Neutrophil (primary cell): Measurements from ENCODE around the gene OARD1.

Experiments
- H3K27ac ChIP-seq: fragments of 200-600 bp; sonication (generic); 2 replicates; pipeline ENCODE4 v1.5.1; 2016; ENCODE audit warnings: mild to moderate bottlenecking, moderate library complexity
- H3K27me3 ChIP-seq: fragments of 200-600 bp; sonication (generic); 2 replicates; pipeline ENCODE4 v1.6.0; 2016; ENCODE audit warnings: mild to moderate bottlenecking
- H3K36me3 ChIP-seq: fragments of 200-600 bp; sonication (generic); 2 replicates; pipeline ENCODE4 v1.5.1; 2017
- H3K4me1 ChIP-seq, 2 experiments: fragments of 200-600 bp in 1 of 2; sonication (generic) in 1 of 2; 1 replicate in 1 of 2; 2 replicates in 1 of 2; pipeline versions ENCODE4 v1.5.1 to v1.6.1; 2013 to 2016; ENCODE audit warnings: low read depth in 1 of 2, low read length in 1 of 2, mild to moderate bottlenecking in 1 of 2, moderate library complexity in 1 of 2; ENCODE audit not compliant: control insufficient read depth in 1 of 2, insufficient read depth in 1 of 2
- H3K4me3 ChIP-seq, 2 experiments: fragments of 200-600 bp in 1 of 2; sonication (generic) in 1 of 2; 1 replicate in 1 of 2; 2 replicates in 1 of 2; pipeline ENCODE4 v1.5.1; 2013 to 2016; ENCODE audit warnings: low read depth in 1 of 2, low read length in 1 of 2, mild to moderate bottlenecking in 1 of 2, moderate library complexity in 1 of 2
- H3K9me3 ChIP-seq: fragments of 200-600 bp; sonication (generic); 2 replicates; pipeline ENCODE4 v1.5.1; 2016
- CTCF ChIP-seq: fragments of 200-600 bp; sonication (generic); IDR thresholded peaks from 2 replicates; pipeline ENCODE4 v1.5.1; 2016; ENCODE audit warnings: antibody characterized with exemption

Gene OARD1

GRCh38 chr6:41079080-41079479 is 6.9 kb upstream of the OARD1 start:
- no peak for TF ChIP-seq CTCF
- H3K27me3 ChIP-seq: no peaks in the 10 kb centered on the region
- H3K27ac ChIP-seq: peak overlapping the region; percentile 86
- peaks cover 26% of the 10 kb centered on the region for H3K36me3 ChIP-seq
- no peaks in the 10 kb centered on the region for H3K9me3 ChIP-seq
- peaks cover 77 to 84% of the 10 kb centered on the region in 2 experiments for H3K4me1 ChIP-seq
- no peak overlapping the region for H3K4me3 ChIP-seq

- Histone ChIP-seq H3K27me3 (no peaks in the 10 kb centered on the region), H3K4me3 (no peak overlapping the region), H3K36me3 (peaks cover 18% of the 10 kb centered on the region), H3K27ac (no peak overlapping the region), H3K4me1 (peaks cover 78 to 84% of the 10 kb centered on the region in 2 experiments), H3K9me3 (no peaks in the 10 kb centered on the region)
- TF ChIP-seq CTCF: no peak
Observed at GRCh38 chr6:41078101-41078500, 5.9 kb upstream of the OARD1 start.

GRCh38 chr6:41077536-41077935 is 5.4 kb upstream of the OARD1 start:
- peaks cover 72 to 78% of the 10 kb centered on the region in 2 experiments for H3K4me1 ChIP-seq
- TF ChIP-seq CTCF: no peak
- peaks cover 18% of the 10 kb centered on the region for H3K36me3 ChIP-seq
- no peak overlapping the region for H3K27ac ChIP-seq
- no peaks in the 10 kb centered on the region for H3K9me3 ChIP-seq
- H3K27me3 ChIP-seq: no peaks in the 10 kb centered on the region
- no peak overlapping the region for H3K4me3 ChIP-seq

- Histone ChIP-seq H3K27ac (peak overlapping the region; percentile 98), H3K27me3 (no peaks in the 10 kb centered on the region)
- TF ChIP-seq CTCF: no peak
Observed at GRCh38 chr6:41075651-41076626, 3.8 kb upstream of the OARD1 start.

GRCh38 chr6:41074692-41075436 is 2.7 kb upstream of the OARD1 start:
- no peaks in the 10 kb centered on the region for H3K9me3 ChIP-seq
- H3K27ac ChIP-seq: peak overlapping the region; percentile 98
- H3K4me3 ChIP-seq: peak overlapping the region; percentile 94 to 95
- H3K4me1 ChIP-seq: peaks cover 61 to 63% of the 10 kb centered on the region in 2 experiments
- H3K27me3 ChIP-seq: no peaks in the 10 kb centered on the region
- no peak for TF ChIP-seq CTCF
- peaks cover 10% of the 10 kb centered on the region for H3K36me3 ChIP-seq

More at GRCh38 chr6:41075651-41076626, 3.8 kb upstream of the OARD1 start:
- H3K9me3 ChIP-seq: no peaks in the 10 kb centered on the region
- peaks cover 67 to 68% of the 10 kb centered on the region in 2 experiments for H3K4me1 ChIP-seq
- no peak overlapping the region for H3K4me3 ChIP-seq
- peaks cover 12% of the 10 kb centered on the region for H3K36me3 ChIP-seq
